Astrocyte (in vitro differentiated cells and primary cell): ENCODE data around the gene STMN3. TPM values are rescaled to one million over a fixed set of nuclear protein-coding genes. Genes with fewer than 3 reads are reported as not detected.
A peak's percentile ranks its signal among the peaks of the same experiment; 100 is the strongest.

Source experiments
- DNase-seq: peaks from one replicate; pipeline ENCODE4 v3.0.0-alpha.2; 2010; ENCODE audit warnings: low read depth
- FAIRE-seq: peaks from 2 replicates; lab custom pipeline; 2011; peaks lifted over from hg19 to GRCh38; lab: Jason Lieb, UNC
- H2AFZ ChIP-seq: 2 replicates; pipeline ENCODE4 v1.6.0; 2012; ENCODE audit warnings: low read depth, low read length, inconsistent platforms
- H3K27ac ChIP-seq: 2 replicates; pipeline ENCODE4 v1.5.1; 2011; ENCODE audit warnings: low read depth, low read length, inconsistent platforms
- H3K27me3 ChIP-seq: 2 replicates; pipeline ENCODE4 v1.6.0; 2011; ENCODE audit warnings: low read length, inconsistent platforms; ENCODE audit not compliant: insufficient read depth
- H3K36me3 ChIP-seq: 2 replicates; pipeline ENCODE4 v1.5.1; 2011; ENCODE audit warnings: low read length, inconsistent platforms; ENCODE audit not compliant: insufficient read depth
- H3K4me1 ChIP-seq: 2 replicates; pipeline ENCODE4 v1.5.1; 2011; ENCODE audit warnings: low read length, inconsistent platforms; ENCODE audit not compliant: insufficient read depth
- H3K4me2 ChIP-seq: 2 replicates; pipeline ENCODE4 v1.6.0; 2012; ENCODE audit warnings: low read length, inconsistent platforms
- H3K4me3 ChIP-seq: 2 replicates; pipeline ENCODE4 v1.5.1; 2011; ENCODE audit warnings: low read depth, mild to moderate bottlenecking, low read length, inconsistent platforms; ENCODE audit not compliant: insufficient read depth
- H3K79me2 ChIP-seq: 2 replicates; pipeline ENCODE4 v1.6.0; 2012; ENCODE audit warnings: mild to moderate bottlenecking, low read length, inconsistent platforms; ENCODE audit not compliant: insufficient read depth
- H3K9ac ChIP-seq: 2 replicates; pipeline ENCODE4 v1.6.0; 2012; ENCODE audit warnings: mild to moderate bottlenecking, low read length, inconsistent platforms
- H3K9me3 ChIP-seq: 2 replicates; pipeline ENCODE4 v1.5.1; 2012; ENCODE audit warnings: low read depth, mild to moderate bottlenecking, low read length, inconsistent platforms; ENCODE audit not compliant: insufficient read depth
- H4K20me1 ChIP-seq: 2 replicates; pipeline ENCODE4 v1.6.0; 2012; ENCODE audit warnings: low read length, inconsistent platforms; ENCODE audit not compliant: insufficient read depth
- H3K27ac Mint-ChIP-seq: one replicate; pipeline ENCODE4 v1.8.0; 2021; ENCODE audit warnings: mild to moderate bottlenecking, mixed read lengths; ENCODE audit not compliant: unreplicated experiment
- H3K27me3 Mint-ChIP-seq: one replicate; pipeline ENCODE4 v1.8.0; 2021; ENCODE audit warnings: low read depth, mixed read lengths; ENCODE audit not compliant: unreplicated experiment
- H3K36me3 Mint-ChIP-seq: one replicate; pipeline ENCODE4 v1.8.0; 2021; ENCODE audit warnings: low read depth, mixed read lengths; ENCODE audit not compliant: unreplicated experiment
- H3K4me1 Mint-ChIP-seq: one replicate; pipeline ENCODE4 v1.8.0; 2021; ENCODE audit warnings: low read depth, mixed read lengths; ENCODE audit not compliant: unreplicated experiment
- H3K4me3 Mint-ChIP-seq: one replicate; pipeline ENCODE4 v1.8.0; 2021; ENCODE audit warnings: mild to moderate bottlenecking, moderate library complexity, mixed read lengths; ENCODE audit not compliant: unreplicated experiment
- H3K9me3 Mint-ChIP-seq: one replicate; pipeline ENCODE4 v1.8.0; 2021; ENCODE audit warnings: mild to moderate bottlenecking, mixed read lengths; ENCODE audit not compliant: unreplicated experiment
- EZH2 ChIP-seq: IDR thresholded peaks from 2 replicates; pipeline ENCODE4 v1.6.1; 2012; ENCODE audit warnings: mild to moderate bottlenecking, low read length, inconsistent platforms; ENCODE audit not compliant: insufficient read depth
- total RNA-seq: library from RNA; stranded (reverse); gene quantifications from 2 replicates; pipeline ENCODE4 v1.2.1, GENCODE V29; 2021
- TF ChIP-seq, protein P1 (sequence below): IDR thresholded peaks from 2 replicates; pipeline ENCODE4 v1.5.1; 2011; ENCODE audit warnings: low read depth, mild to moderate bottlenecking, inconsistent platforms, low read length, moderate library complexity; ENCODE audit not compliant: insufficient read depth

Gene STMN3
- total RNA-seq, 1 donor from 2014 or later: 30.7 TPM

- Mint-ChIP-seq H3K4me1 (peaks cover 5% of the 10 kb centered on the region), H3K36me3 (no peaks in the 10 kb centered on the region), H3K27ac (no peak overlapping the region), H3K4me3 (no peak overlapping the region), H3K27me3 (peaks cover 1% of the 10 kb centered on the region), H3K9me3 (peaks cover 3% of the 10 kb centered on the region)
- DNase-seq (no peak), FAIRE-seq (no peak)
- Histone ChIP-seq H3K4me1 (peaks cover 31% of the 10 kb centered on the region), H2AFZ (no peak overlapping the region), H3K79me2 (peaks cover 23% of the 10 kb centered on the region), H3K4me2 (no peak overlapping the region), H3K9ac (no peak overlapping the region), H3K27me3 (no peaks in the 10 kb centered on the region), H4K20me1 (peaks cover 17% of the 10 kb centered on the region), H3K27ac (no peak overlapping the region), H3K36me3 (no peaks in the 10 kb centered on the region), H3K4me3 (no peak overlapping the region), H3K9me3 (no peaks in the 10 kb centered on the region)
- no peak for TF ChIP-seq EZH2
- TF ChIP-seq, protein P1, sequence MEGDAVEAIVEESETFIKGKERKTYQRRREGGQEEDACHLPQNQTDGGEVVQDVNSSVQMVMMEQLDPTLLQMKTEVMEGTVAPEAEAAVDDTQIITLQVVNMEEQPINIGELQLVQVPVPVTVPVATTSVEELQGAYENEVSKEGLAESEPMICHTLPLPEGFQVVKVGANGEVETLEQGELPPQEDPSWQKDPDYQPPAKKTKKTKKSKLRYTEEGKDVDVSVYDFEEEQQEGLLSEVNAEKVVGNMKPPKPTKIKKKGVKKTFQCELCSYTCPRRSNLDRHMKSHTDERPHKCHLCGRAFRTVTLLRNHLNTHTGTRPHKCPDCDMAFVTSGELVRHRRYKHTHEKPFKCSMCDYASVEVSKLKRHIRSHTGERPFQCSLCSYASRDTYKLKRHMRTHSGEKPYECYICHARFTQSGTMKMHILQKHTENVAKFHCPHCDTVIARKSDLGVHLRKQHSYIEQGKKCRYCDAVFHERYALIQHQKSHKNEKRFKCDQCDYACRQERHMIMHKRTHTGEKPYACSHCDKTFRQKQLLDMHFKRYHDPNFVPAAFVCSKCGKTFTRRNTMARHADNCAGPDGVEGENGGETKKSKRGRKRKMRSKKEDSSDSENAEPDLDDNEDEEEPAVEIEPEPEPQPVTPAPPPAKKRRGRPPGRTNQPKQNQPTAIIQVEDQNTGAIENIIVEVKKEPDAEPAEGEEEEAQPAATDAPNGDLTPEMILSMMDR: no peak
Measured at GRCh38 chr20:63655249-63655648, 2.0 kb upstream of the STMN3 start.

- FAIRE-seq (no peak), DNase-seq (no peak)
- Histone ChIP-seq H3K9ac (peak overlapping the region; percentile 31), H3K4me2 (peak overlapping the region; percentile 91), H3K9me3 (no peaks in the 10 kb centered on the region), H2AFZ (peak overlapping the region; percentile 60), H3K4me1 (peaks cover 25% of the 10 kb centered on the region), H3K36me3 (no peaks in the 10 kb centered on the region), H3K27me3 (no peaks in the 10 kb centered on the region), H3K4me3 (peak overlapping the region; percentile 54), H4K20me1 (peaks cover 17% of the 10 kb centered on the region), H3K27ac (no peak overlapping the region), H3K79me2 (peaks cover 13% of the 10 kb centered on the region)
- peaks cover 3% of the 10 kb centered on the region for H3K9me3 Mint-ChIP-seq
- H3K4me1 Mint-ChIP-seq: peaks cover 5% of the 10 kb centered on the region
- peak overlapping the region; percentile 67 for H3K4me3 Mint-ChIP-seq
- no peak for TF ChIP-seq EZH2
- TF ChIP-seq, protein P1: no peak
- H3K27me3 Mint-ChIP-seq: peaks cover 1% of the 10 kb centered on the region
- no peaks in the 10 kb centered on the region for H3K36me3 Mint-ChIP-seq
- no peak overlapping the region for H3K27ac Mint-ChIP-seq
Measured at GRCh38 chr20:63653974-63654668, 897 bp upstream of the STMN3 start.
